Suprapubic skin (tissue), 4 donors: ENCODE results near the gene CNTRL.

ENCODE experiments used
- EP300 ChIP-seq: sonication (generic); formaldehyde crosslinking; IDR thresholded peaks from one replicate; pipeline ENCODE4 v1.6.1; 2017; ENCODE audit warnings: antibody characterized with exemption
- POLR2A ChIP-seq, 2 donors: fragments of 450-650 bp; IDR thresholded peaks; one replicate each; pipeline ENCODE4 v1.6.1; 2017; ENCODE audit warnings: antibody characterized with exemption in 2 of 2, mild to moderate bottlenecking in 2 of 2, moderate library complexity in 2 of 2
- POLR2AphosphoS5 ChIP-seq, 3 donors: sonication (generic); formaldehyde crosslinking; IDR thresholded peaks; one replicate each; pipeline ENCODE4 v1.6.1; 2017; ENCODE audit warnings: antibody characterized with exemption in 3 of 3
- TF ChIP-seq, protein P1 (sequence below), 2 donors: fragments of 200-600 bp in 1 of 2; fragments of 450-650 bp in 1 of 2; sonication (generic) in 1 of 2; IDR thresholded peaks; one replicate each; pipeline ENCODE4 v1.5.1; 2016 to 2019; ENCODE audit warnings: antibody characterized with exemption in 2 of 2, mild to moderate bottlenecking in 1 of 2, moderate library complexity in 1 of 2

DNA sequence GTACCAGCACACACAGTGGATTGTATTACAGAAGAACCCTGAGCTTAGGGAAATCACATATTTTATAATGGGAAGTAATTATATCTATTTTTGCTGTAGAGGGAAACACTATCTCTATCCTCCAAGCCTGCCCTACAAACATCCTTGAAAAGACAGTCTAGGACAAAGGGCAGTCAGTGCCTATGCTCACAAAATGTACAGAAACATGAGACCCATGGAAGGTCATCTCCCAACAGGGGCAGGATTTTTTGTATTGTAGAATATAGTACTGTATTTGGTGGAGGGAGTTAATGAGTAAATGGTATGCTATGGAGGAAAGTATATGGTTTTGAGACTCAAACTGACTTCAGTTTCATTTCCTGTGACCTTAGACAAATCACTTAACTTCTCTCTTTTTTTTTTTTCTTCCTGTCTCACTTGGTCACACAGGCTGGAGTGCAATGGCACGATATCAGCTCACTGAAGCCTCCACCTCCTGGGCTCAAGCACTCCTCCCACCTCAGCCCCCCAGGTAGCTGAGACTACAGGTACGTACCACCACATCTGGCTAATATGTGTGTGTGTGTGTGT is 132.7 kb downstream of the CNTRL start:
- TF ChIP-seq EP300 (no peak), POLR2A (IDR thresholded peaks at IDR 0.05) (no peak), POLR2AphosphoS5 (IDR thresholded peaks at IDR 0.05) (no peak)
- TF ChIP-seq, protein P1, sequence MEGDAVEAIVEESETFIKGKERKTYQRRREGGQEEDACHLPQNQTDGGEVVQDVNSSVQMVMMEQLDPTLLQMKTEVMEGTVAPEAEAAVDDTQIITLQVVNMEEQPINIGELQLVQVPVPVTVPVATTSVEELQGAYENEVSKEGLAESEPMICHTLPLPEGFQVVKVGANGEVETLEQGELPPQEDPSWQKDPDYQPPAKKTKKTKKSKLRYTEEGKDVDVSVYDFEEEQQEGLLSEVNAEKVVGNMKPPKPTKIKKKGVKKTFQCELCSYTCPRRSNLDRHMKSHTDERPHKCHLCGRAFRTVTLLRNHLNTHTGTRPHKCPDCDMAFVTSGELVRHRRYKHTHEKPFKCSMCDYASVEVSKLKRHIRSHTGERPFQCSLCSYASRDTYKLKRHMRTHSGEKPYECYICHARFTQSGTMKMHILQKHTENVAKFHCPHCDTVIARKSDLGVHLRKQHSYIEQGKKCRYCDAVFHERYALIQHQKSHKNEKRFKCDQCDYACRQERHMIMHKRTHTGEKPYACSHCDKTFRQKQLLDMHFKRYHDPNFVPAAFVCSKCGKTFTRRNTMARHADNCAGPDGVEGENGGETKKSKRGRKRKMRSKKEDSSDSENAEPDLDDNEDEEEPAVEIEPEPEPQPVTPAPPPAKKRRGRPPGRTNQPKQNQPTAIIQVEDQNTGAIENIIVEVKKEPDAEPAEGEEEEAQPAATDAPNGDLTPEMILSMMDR (IDR thresholded peaks at IDR 0.05), result no peak
